GM18909 (cell line): ENCODE measurements around the gene CAPZB.

Experiments
- ATAC-seq: cut with Tn5 transposase; IDR thresholded peaks from one replicate; pipeline ENCODE4 v1.9.1; 2021; ENCODE audit warnings: mild to moderate bottlenecking; ENCODE audit not compliant: unreplicated experiment, poor library complexity

Gene CAPZB

GRCh38 chr1:19411612-19412011 is 73.7 kb downstream of the CAPZB start:
- no peak for ATAC-seq

- ATAC-seq: no peak
Measured at GRCh38 chr1:19410393-19410792, 74.9 kb downstream of the CAPZB start.

- ATAC-seq: no peak
Measured at GRCh38 chr1:19409477-19410341, 75.6 kb downstream of the CAPZB start.

GRCh38 chr1:19407494-19408096 is 77.7 kb downstream of the CAPZB start:
- no peak for ATAC-seq

- no peak for ATAC-seq
Measured at GRCh38 chr1:19406680-19407079, 78.7 kb downstream of the CAPZB start.

- ATAC-seq: no peak
Measured at GRCh38 chr1:19405761-19406487, 79.4 kb downstream of the CAPZB start.

- ATAC-seq: no peak
Measured at GRCh38 chr1:19405195-19405760, 80.1 kb downstream of the CAPZB start.

- ATAC-seq: no peak
Measured at GRCh38 chr1:19404748-19405147, 80.6 kb downstream of the CAPZB start.

GRCh38 chr1:19403256-19403655 is 82.1 kb downstream of the CAPZB start:
- ATAC-seq: no peak

GRCh38 chr1:19402031-19402813 is 83.1 kb downstream of the CAPZB start:
- ATAC-seq: no peak

- ATAC-seq: no peak
Measured at GRCh38 chr1:19401535-19401889, 83.8 kb downstream of the CAPZB start.

GRCh38 chr1:19400875-19401534 is 84.3 kb downstream of the CAPZB start:
- no peak for ATAC-seq

- no peak for ATAC-seq
Measured at GRCh38 chr1:19400192-19400611, 85.1 kb downstream of the CAPZB start.

- no peak for ATAC-seq
Measured at GRCh38 chr1:19398309-19398760, 87.0 kb downstream of the CAPZB start.

GRCh38 chr1:19397217-19397945 is 88.0 kb downstream of the CAPZB start:
- no peak for ATAC-seq

GRCh38 chr1:19396280-19396679 is 89.1 kb downstream of the CAPZB start:
- ATAC-seq: no peak

GRCh38 chr1:19395678-19396192 is 89.6 kb downstream of the CAPZB start:
- no peak for ATAC-seq

- ATAC-seq: no peak
Measured at GRCh38 chr1:19393046-19393445, 92.3 kb downstream of the CAPZB start.

GRCh38 chr1:19392221-19392620 is 93.1 kb downstream of the CAPZB start:
- ATAC-seq: no peak
